ENCODE data around the gene PCDHA7.

Gene PCDHA7

DNA sequence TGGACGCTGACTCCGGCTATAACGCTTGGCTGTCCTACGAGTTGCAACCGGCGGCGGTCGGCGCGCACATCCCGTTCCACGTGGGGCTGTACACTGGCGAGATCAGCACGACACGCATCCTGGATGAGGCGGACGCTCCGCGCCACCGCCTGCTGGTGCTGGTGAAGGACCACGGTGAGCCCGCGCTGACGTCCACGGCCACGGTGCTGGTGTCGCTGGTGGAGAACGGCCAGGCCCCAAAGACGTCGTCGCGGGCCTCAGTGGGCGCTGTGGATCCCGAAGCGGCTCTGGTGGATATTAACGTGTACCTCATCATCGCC lies 43.2 kb downstream of the PCDHA7 start:
- POLR2A ChIA-PET: no interaction called here
- CTCF ChIA-PET: no interaction called here
- no peak for DNase-seq (ENCODE audit: extremely low spot score)
- TF ChIP-seq, protein P1, sequence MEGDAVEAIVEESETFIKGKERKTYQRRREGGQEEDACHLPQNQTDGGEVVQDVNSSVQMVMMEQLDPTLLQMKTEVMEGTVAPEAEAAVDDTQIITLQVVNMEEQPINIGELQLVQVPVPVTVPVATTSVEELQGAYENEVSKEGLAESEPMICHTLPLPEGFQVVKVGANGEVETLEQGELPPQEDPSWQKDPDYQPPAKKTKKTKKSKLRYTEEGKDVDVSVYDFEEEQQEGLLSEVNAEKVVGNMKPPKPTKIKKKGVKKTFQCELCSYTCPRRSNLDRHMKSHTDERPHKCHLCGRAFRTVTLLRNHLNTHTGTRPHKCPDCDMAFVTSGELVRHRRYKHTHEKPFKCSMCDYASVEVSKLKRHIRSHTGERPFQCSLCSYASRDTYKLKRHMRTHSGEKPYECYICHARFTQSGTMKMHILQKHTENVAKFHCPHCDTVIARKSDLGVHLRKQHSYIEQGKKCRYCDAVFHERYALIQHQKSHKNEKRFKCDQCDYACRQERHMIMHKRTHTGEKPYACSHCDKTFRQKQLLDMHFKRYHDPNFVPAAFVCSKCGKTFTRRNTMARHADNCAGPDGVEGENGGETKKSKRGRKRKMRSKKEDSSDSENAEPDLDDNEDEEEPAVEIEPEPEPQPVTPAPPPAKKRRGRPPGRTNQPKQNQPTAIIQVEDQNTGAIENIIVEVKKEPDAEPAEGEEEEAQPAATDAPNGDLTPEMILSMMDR (IDR thresholded peaks at IDR 0.05; ENCODE audit: control extremely low read depth, extremely low read depth, low read depth, missing control alignments): no peak

DNA sequence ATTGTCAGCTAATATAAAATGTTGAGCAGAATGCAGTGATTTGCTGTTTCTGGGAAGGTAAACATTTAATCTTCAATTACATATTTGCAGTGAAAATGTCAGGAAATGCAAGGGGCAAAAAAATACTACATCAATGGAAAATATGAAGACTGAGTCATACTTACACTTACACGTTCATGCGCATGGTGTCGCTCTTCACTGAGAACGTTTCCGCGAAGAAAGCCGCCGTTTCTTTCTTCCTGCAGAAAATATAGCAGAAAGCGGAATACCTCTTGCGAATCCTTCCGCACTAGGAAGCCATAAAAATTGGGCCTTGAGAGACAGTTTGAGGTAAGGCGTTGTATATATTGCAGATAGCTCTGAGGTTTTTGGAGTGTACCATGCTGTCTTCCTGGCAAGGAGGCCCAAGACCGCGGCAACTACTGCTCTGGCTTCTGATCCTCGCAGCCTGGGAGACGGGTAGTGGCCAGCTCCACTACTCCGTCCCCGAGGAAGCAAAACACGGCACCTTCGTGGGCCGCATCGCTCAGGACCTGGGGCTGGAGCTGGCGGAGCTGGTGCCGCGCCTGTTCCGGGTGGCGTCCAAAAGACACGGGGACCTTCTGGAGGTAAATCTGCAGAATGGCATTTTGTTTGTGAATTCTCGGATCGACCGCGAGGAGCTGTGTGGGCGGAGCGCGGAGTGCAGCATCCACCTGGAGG lies 48.0 kb downstream of the PCDHA7 start, which contains the start of gene PCDHA13:
TSS of gene PCDHA13 (plus strand) at position 236 of the 702 bp plus-strand sequence. CDS start at position 381, 145 bp downstream.
- POLR2A ChIA-PET: no interaction called here
- TF ChIP-seq, protein P1 (IDR thresholded peaks at IDR 0.05; ENCODE audit: control extremely low read depth, extremely low read depth, low read depth, missing control alignments): no peak
- DNase-seq (ENCODE audit: extremely low spot score): no peak
- CTCF ChIA-PET: no interaction called here

DNA sequence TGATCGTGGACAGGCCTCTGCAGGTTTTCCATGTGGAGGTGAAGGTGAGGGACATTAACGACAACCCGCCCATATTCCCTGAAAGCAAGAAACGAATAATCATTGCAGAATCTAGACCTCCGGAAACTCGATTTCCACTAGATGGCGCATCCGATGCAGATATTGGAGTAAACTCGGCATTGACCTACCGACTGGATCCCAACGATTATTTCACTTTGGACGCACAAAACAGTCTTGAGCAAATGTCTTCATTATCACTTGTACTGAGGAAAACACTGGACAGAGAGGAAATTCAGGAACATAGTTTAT lies 48.5 kb downstream of the PCDHA7 start:
- TF ChIP-seq, protein P1 (IDR thresholded peaks at IDR 0.05; ENCODE audit: control extremely low read depth, extremely low read depth, low read depth, missing control alignments): no peak
- CTCF ChIA-PET: no interaction called here
- no peak for DNase-seq (ENCODE audit: extremely low spot score)
- POLR2A ChIA-PET: no interaction called here

DNA sequence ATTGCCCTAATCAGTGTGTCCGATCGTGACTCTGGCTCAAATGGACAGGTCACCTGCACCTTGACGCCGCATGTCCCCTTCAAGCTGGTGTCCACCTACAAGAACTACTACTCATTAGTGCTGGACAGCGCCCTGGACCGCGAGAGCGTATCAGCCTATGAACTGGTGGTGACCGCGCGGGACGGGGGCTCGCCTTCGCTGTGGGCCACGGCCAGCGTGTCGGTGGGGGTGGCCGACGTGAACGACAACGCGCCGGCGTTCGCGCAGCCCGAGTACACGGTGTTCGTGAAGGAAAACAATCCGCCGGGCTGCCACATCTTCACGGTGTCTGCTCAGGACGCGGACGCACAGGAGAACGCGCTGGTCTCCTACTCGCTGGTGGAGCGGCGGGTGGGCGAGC lies 49.3 kb downstream of the PCDHA7 start:
- POLR2A ChIA-PET: no interaction called here
- TF ChIP-seq, protein P1 (IDR thresholded peaks at IDR 0.05; ENCODE audit: control extremely low read depth, extremely low read depth, low read depth, missing control alignments): no peak
- CTCF ChIA-PET: no interaction called here
- no peak for DNase-seq (ENCODE audit: extremely low spot score)

DNA sequence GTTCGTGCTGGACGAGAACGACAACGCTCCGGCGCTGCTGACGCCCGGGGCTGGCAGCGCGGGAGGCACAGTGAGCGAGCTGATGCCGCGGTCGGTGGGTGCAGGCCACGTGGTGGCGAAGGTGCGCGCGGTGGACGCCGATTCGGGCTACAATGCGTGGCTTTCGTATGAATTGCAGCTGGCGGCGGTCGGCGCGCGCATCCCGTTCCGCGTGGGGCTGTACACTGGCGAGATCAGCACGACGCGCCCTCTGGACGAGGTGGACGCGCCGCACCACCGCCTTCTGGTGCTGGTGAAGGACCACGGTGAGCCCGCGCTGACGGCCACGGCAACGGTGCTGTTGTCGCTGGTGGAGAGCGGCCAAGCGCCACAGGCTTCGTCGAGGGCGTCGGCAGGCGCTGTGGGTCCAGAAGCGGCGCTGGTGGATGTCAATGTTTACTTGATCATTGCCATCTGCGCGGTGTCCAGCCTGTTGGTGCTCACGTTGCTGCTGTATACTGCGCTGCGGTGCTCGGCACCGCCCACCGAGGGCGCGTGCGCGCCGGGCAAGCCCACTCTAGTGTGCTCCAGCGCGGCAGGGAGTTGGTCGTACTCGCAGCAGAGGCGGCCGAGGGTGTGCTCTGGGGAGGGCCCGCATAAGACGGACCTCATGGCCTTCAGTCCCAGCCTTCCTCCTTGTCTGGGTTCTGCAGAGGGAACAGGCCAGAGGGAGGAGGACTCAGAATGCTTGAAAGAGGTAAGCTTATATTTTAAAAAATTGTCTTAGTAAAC lies 50.0 kb downstream of the PCDHA7 start:
- DNase-seq (ENCODE audit: extremely low spot score): no peak
- ChIA-PET CTCF (no interaction called here), POLR2A (no interaction called here)
- TF ChIP-seq, protein P1 (IDR thresholded peaks at IDR 0.05; ENCODE audit: control extremely low read depth, extremely low read depth, low read depth, missing control alignments): no peak

Data from GM10248 (cell line).